ENCODE data around the gene POLR3E. TPM values are rescaled to one million over a fixed set of nuclear protein-coding genes. Genes with fewer than 3 reads are reported as not detected.

The POLR3E gene
- total RNA-seq, 1 experiment from 2014 or later = 70.8 TPM

- no TSS peak for BruUV-seq (replicated peaks)
- no peak for TF ChIP-seq CTCF (IDR thresholded peaks at IDR 0.05; ENCODE audit: insufficient read depth in 1 of 2, low read depth in 1 of 2, low read length in 1 of 2, severe bottlenecking in 1 of 2, unreplicated experiment in 1 of 2)
- Mint-ChIP-seq H3K27ac (ENCODE audit: unreplicated experiment) (no peak overlapping the region), H3K36me3 (ENCODE audit: insufficient read depth, unreplicated experiment) (peaks cover 70% of the 10 kb centered on the region), H3K9me3 (ENCODE audit: unreplicated experiment) (no peaks in the 10 kb centered on the region), H3K27me3 (ENCODE audit: insufficient read depth, unreplicated experiment) (no peaks in the 10 kb centered on the region), H3K4me3 (ENCODE audit: unreplicated experiment) (no peak overlapping the region), H3K4me1 (ENCODE audit: low read depth, unreplicated experiment) (no peaks in the 10 kb centered on the region)
- POLR2A ChIA-PET = no interaction called here
- H3K27me3 ChIP-seq (replicated peaks; ENCODE audit: control insufficient read depth, insufficient read depth, low read length) = no peaks in the 10 kb centered on the region
- H3K4me3 ChIP-seq (ENCODE audit: low read depth, low read length) = no peak overlapping the region
- CTCF ChIA-PET = no interaction called here
- intact Hi-C loops (cut with micrococcal nuclease; ENCODE audit: unreplicated experiment) = no loop called here
- H3K4me1 ChIP-seq = no peaks in the 10 kb centered on the region
- DNase-seq = no peak
- no peaks in the 10 kb centered on the region for H3K9me3 ChIP-seq
- peaks cover 7% of the 10 kb centered on the region for H3K36me3 ChIP-seq (ENCODE audit: control insufficient read depth, insufficient read depth, low read length)
Measured at GRCh38 chr16:22317625-22318024, 20.4 kb downstream of the POLR3E start.

GRCh38 chr16:22318690-22319358 is 21.6 kb downstream of the POLR3E start:
- Histone ChIP-seq H3K36me3 (ENCODE audit: control insufficient read depth, insufficient read depth, low read length) (peaks cover 7% of the 10 kb centered on the region), H3K4me3 (ENCODE audit: low read depth, low read length) (no peak overlapping the region), H3K9me3 (no peaks in the 10 kb centered on the region), H3K4me1 (no peaks in the 10 kb centered on the region), H3K27me3 (replicated peaks; ENCODE audit: control insufficient read depth, insufficient read depth, low read length) (no peaks in the 10 kb centered on the region)
- POLR2A ChIA-PET = no interaction called here
- Mint-ChIP-seq H3K36me3 (ENCODE audit: insufficient read depth, unreplicated experiment) (peaks cover 71% of the 10 kb centered on the region), H3K27me3 (ENCODE audit: insufficient read depth, unreplicated experiment) (no peaks in the 10 kb centered on the region), H3K4me1 (ENCODE audit: low read depth, unreplicated experiment) (no peaks in the 10 kb centered on the region), H3K9me3 (ENCODE audit: unreplicated experiment) (no peaks in the 10 kb centered on the region), H3K4me3 (ENCODE audit: unreplicated experiment) (no peak overlapping the region), H3K27ac (ENCODE audit: unreplicated experiment) (no peak overlapping the region)
- no TSS peak for BruUV-seq (replicated peaks)
- TF ChIP-seq CTCF (IDR thresholded peaks at IDR 0.05; ENCODE audit: insufficient read depth in 1 of 2, low read depth in 1 of 2, low read length in 1 of 2, severe bottlenecking in 1 of 2, unreplicated experiment in 1 of 2) = peak; percentile 52 to 60
- intact Hi-C loops (cut with micrococcal nuclease; ENCODE audit: unreplicated experiment) = no loop called here
- CTCF ChIA-PET = no interaction called here
- peak in 1 of 2 experiments; percentile 63 for DNase-seq

GRCh38 chr16:22320572-22321339 is 23.5 kb downstream of the POLR3E start:
- no peak for DNase-seq
- Mint-ChIP-seq H3K4me1 (ENCODE audit: low read depth, unreplicated experiment) (no peaks in the 10 kb centered on the region), H3K36me3 (ENCODE audit: insufficient read depth, unreplicated experiment) (peaks cover 76% of the 10 kb centered on the region), H3K4me3 (ENCODE audit: unreplicated experiment) (no peak overlapping the region), H3K27ac (ENCODE audit: unreplicated experiment) (no peak overlapping the region), H3K9me3 (ENCODE audit: unreplicated experiment) (no peaks in the 10 kb centered on the region), H3K27me3 (ENCODE audit: insufficient read depth, unreplicated experiment) (no peaks in the 10 kb centered on the region)
- intact Hi-C loops (cut with micrococcal nuclease; ENCODE audit: unreplicated experiment) = no loop called here
- Histone ChIP-seq H3K27me3 (replicated peaks; ENCODE audit: control insufficient read depth, insufficient read depth, low read length) (no peaks in the 10 kb centered on the region), H3K36me3 (ENCODE audit: control insufficient read depth, insufficient read depth, low read length) (peaks cover 6% of the 10 kb centered on the region), H3K9me3 (no peaks in the 10 kb centered on the region), H3K4me3 (ENCODE audit: low read depth, low read length) (no peak overlapping the region), H3K4me1 (no peaks in the 10 kb centered on the region)
- TF ChIP-seq CTCF (IDR thresholded peaks at IDR 0.05; ENCODE audit: insufficient read depth in 1 of 2, low read depth in 1 of 2, low read length in 1 of 2, severe bottlenecking in 1 of 2, unreplicated experiment in 1 of 2) = no peak
- TSS peak; percentile 12 for BruUV-seq (replicated peaks)
- CTCF ChIA-PET = interaction anchor here (1.0 kb wide), 2 partner anchors 54 to 343 kb away, joined by 3 to 5 read pairs; partner anchors contain the start of gene CDR2
- POLR2A ChIA-PET = no interaction called here
